HG02884 (cell line): ENCODE results near the gene MVD.

ENCODE experiments used
- ATAC-seq: cut with Tn5 transposase; IDR thresholded peaks from one replicate; pipeline ENCODE4 v1.9.1; 2021; ENCODE audit warnings: mild to moderate bottlenecking, moderate library complexity; ENCODE audit not compliant: unreplicated experiment

MVD gene

GRCh38 chr16:88630433-88630832 lies 32.5 kb downstream of the MVD start:
- no peak for ATAC-seq

GRCh38 chr16:88629835-88630234 lies 33.1 kb downstream of the MVD start:
- ATAC-seq = no peak

GRCh38 chr16:88628512-88628974 lies 34.3 kb downstream of the MVD start:
- ATAC-seq = no peak

- no peak for ATAC-seq
Observed at GRCh38 chr16:88627531-88628411, 35.1 kb downstream of the MVD start.

GRCh38 chr16:88626646-88627045 lies 36.2 kb downstream of the MVD start:
- no peak for ATAC-seq

GRCh38 chr16:88624977-88625576 lies 37.8 kb downstream of the MVD start:
- ATAC-seq = no peak

GRCh38 chr16:88624481-88624880 lies 38.4 kb downstream of the MVD start:
- ATAC-seq = no peak

- no peak for ATAC-seq
Observed at GRCh38 chr16:88623858-88624257, 39.0 kb downstream of the MVD start.

GRCh38 chr16:88622866-88623265 lies 40.0 kb downstream of the MVD start:
- no peak for ATAC-seq

- ATAC-seq = no peak
Observed at GRCh38 chr16:88622125-88622524, 40.8 kb downstream of the MVD start.

- no peak for ATAC-seq
Observed at GRCh38 chr16:88619859-88620815, 42.8 kb downstream of the MVD start.

- ATAC-seq = no peak
Observed at GRCh38 chr16:88618956-88619667, 43.8 kb downstream of the MVD start.

GRCh38 chr16:88618182-88618955 lies 44.5 kb downstream of the MVD start:
- ATAC-seq = no peak

GRCh38 chr16:88617268-88618031 lies 45.4 kb downstream of the MVD start:
- no peak for ATAC-seq

- no peak for ATAC-seq
Observed at GRCh38 chr16:88616736-88617135, 46.2 kb downstream of the MVD start.

GRCh38 chr16:88616320-88616719 lies 46.6 kb downstream of the MVD start:
- ATAC-seq = no peak

- ATAC-seq = no peak
Observed at GRCh38 chr16:88614818-88615580, 47.9 kb downstream of the MVD start.
